ENCODE measurements around the gene RFX7. TPM values are rescaled to one million over a fixed set of nuclear protein-coding genes. Genes with fewer than 3 reads are reported as not detected.

RFX7 gene
- total RNA-seq, 1 experiment from 2014 or later, result 18.1 TPM

DNA sequence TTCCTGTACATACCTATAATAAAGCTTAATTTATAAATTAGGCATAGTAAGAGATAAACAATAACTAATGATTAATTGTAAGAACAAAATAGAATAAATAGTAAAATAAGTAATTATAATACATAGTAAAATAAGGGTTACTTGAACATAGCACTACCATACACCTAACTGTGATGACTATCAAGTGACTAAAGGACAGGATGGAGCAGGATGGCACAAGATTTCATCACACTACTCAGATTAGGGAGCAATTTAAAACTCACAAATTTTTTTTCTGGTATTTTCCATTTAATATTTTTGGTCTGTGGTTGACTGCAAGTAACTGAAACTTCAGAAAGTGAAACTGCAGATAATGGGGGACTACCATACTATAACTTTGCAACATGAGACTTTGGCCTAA, 14.8 kb downstream of the RFX7 start:
- POLR2A ChIA-PET, result no interaction called here
- RAD21 ChIA-PET (ENCODE audit: low non-redundant PET in 1 of 2, low total read pairs in 2 of 2, uncharacterized antibody in 2 of 2, unreplicated experiment in 2 of 2), result no interaction called here
- H3K79me2 ChIP-seq (ENCODE audit: insufficient read depth, low read length), result peaks cover 32% of the 10 kb centered on the region

More for the DNA sequence above, 14.8 kb downstream of the RFX7 start:
- DNase-seq (ENCODE audit: low read depth, low spot score) (no peak), ATAC-seq (no peak)
- H3K36me3 ChIP-seq (ENCODE audit: control insufficient read depth in 1 of 2, insufficient read depth in 2 of 2, low read length in 2 of 2), result peaks cover 0 to 16% of the 10 kb centered on the region in 2 experiments; a peak in 1 of 4 replicates
- H3K9me2 ChIP-seq (ENCODE audit: insufficient read depth), result no peaks in the 10 kb centered on the region
- peaks cover 3 to 7% of the 10 kb centered on the region in 2 experiments; a peak in 3 of 4 replicates for H3K9me3 ChIP-seq (ENCODE audit: control insufficient read depth in 1 of 2, insufficient read depth in 1 of 2, low read depth in 1 of 2, low read length in 2 of 2)
- no peak overlapping the region for H3K27ac ChIP-seq (ENCODE audit: low read depth, low read length)
- no peak overlapping the region for H3K9ac ChIP-seq (ENCODE audit: low read length)
- H2AFZ ChIP-seq (ENCODE audit: low read depth, low read length, poor library complexity, severe bottlenecking), result no peak overlapping the region
- no peak overlapping the region for H3K4me2 ChIP-seq (ENCODE audit: low read length)
- CTCF ChIA-PET, result no interaction called here
- no TSS peak for BruUV-seq (replicated peaks)
- intact Hi-C loops (cut with micrococcal nuclease), result loop anchor here (10.0 kb wide), 1 partner anchor 56 kb away; no protein-coding TSS in a partner anchor
- no peaks in the 10 kb centered on the region for H3K4me1 ChIP-seq (ENCODE audit: control insufficient read depth in 1 of 2, insufficient read depth in 2 of 2, low read length in 2 of 2)
- H4K20me1 ChIP-seq (ENCODE audit: insufficient read depth), result no peaks in the 10 kb centered on the region
- H3K27me3 ChIP-seq (ENCODE audit: insufficient read depth, low read length), result no peaks in the 10 kb centered on the region
- H3K4me3 ChIP-seq (replicated peaks in 1 of 2; ENCODE audit: low read depth in 1 of 2, low read length in 2 of 2), result no peak overlapping the region
- TF ChIP-seq ELF1 (IDR thresholded peaks at IDR 0.05; ENCODE audit: borderline replicate concordance, low read depth) (no peak), CBX3 (IDR thresholded peaks at IDR 0.05; ENCODE audit: low read depth) (no peak), POLR2A (IDR thresholded peaks at IDR 0.05; ENCODE audit: borderline replicate concordance, extremely low read depth, insufficient read depth, insufficient read length) (no peak), JUND (IDR thresholded peaks at IDR 0.05) (no peak), EZH2 (IDR thresholded peaks at IDR 0.05) (no peak), SP1 (IDR thresholded peaks at IDR 0.05; ENCODE audit: low read depth) (no peak), SIN3A (IDR thresholded peaks at IDR 0.05; ENCODE audit: low read depth) (no peak), RAD21 (IDR thresholded peaks at IDR 0.05; ENCODE audit: low read depth) (no peak), SRF (IDR thresholded peaks at IDR 0.05; ENCODE audit: low read depth) (no peak), CEBPB (IDR thresholded peaks at IDR 0.05; ENCODE audit: low read depth) (no peak), ZFX (IDR thresholded peaks at IDR 0.05) (no peak), EZH2phosphoT487 (IDR thresholded peaks at IDR 0.05; ENCODE audit: borderline replicate concordance) (no peak)
- TF ChIP-seq, protein P1, sequence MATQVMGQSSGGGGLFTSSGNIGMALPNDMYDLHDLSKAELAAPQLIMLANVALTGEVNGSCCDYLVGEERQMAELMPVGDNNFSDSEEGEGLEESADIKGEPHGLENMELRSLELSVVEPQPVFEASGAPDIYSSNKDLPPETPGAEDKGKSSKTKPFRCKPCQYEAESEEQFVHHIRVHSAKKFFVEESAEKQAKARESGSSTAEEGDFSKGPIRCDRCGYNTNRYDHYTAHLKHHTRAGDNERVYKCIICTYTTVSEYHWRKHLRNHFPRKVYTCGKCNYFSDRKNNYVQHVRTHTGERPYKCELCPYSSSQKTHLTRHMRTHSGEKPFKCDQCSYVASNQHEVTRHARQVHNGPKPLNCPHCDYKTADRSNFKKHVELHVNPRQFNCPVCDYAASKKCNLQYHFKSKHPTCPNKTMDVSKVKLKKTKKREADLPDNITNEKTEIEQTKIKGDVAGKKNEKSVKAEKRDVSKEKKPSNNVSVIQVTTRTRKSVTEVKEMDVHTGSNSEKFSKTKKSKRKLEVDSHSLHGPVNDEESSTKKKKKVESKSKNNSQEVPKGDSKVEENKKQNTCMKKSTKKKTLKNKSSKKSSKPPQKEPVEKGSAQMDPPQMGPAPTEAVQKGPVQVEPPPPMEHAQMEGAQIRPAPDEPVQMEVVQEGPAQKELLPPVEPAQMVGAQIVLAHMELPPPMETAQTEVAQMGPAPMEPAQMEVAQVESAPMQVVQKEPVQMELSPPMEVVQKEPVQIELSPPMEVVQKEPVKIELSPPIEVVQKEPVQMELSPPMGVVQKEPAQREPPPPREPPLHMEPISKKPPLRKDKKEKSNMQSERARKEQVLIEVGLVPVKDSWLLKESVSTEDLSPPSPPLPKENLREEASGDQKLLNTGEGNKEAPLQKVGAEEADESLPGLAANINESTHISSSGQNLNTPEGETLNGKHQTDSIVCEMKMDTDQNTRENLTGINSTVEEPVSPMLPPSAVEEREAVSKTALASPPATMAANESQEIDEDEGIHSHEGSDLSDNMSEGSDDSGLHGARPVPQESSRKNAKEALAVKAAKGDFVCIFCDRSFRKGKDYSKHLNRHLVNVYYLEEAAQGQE (IDR thresholded peaks at IDR 0.05; ENCODE audit: low read depth), result no peak
- TF ChIP-seq, protein P2, sequence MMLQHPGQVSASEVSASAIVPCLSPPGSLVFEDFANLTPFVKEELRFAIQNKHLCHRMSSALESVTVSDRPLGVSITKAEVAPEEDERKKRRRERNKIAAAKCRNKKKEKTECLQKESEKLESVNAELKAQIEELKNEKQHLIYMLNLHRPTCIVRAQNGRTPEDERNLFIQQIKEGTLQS (IDR thresholded peaks at IDR 0.05), result no peak
- TF ChIP-seq, protein P3, sequence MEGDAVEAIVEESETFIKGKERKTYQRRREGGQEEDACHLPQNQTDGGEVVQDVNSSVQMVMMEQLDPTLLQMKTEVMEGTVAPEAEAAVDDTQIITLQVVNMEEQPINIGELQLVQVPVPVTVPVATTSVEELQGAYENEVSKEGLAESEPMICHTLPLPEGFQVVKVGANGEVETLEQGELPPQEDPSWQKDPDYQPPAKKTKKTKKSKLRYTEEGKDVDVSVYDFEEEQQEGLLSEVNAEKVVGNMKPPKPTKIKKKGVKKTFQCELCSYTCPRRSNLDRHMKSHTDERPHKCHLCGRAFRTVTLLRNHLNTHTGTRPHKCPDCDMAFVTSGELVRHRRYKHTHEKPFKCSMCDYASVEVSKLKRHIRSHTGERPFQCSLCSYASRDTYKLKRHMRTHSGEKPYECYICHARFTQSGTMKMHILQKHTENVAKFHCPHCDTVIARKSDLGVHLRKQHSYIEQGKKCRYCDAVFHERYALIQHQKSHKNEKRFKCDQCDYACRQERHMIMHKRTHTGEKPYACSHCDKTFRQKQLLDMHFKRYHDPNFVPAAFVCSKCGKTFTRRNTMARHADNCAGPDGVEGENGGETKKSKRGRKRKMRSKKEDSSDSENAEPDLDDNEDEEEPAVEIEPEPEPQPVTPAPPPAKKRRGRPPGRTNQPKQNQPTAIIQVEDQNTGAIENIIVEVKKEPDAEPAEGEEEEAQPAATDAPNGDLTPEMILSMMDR (IDR thresholded peaks at IDR 0.05 in 2 of 3, conservative IDR thresholded peaks at IDR 0.05 in 1 of 3; ENCODE audit: borderline replicate concordance in 1 of 3, insufficient read depth in 1 of 3, low read depth in 2 of 3, low read length in 2 of 3), result no peak
- TF ChIP-seq, protein P4, sequence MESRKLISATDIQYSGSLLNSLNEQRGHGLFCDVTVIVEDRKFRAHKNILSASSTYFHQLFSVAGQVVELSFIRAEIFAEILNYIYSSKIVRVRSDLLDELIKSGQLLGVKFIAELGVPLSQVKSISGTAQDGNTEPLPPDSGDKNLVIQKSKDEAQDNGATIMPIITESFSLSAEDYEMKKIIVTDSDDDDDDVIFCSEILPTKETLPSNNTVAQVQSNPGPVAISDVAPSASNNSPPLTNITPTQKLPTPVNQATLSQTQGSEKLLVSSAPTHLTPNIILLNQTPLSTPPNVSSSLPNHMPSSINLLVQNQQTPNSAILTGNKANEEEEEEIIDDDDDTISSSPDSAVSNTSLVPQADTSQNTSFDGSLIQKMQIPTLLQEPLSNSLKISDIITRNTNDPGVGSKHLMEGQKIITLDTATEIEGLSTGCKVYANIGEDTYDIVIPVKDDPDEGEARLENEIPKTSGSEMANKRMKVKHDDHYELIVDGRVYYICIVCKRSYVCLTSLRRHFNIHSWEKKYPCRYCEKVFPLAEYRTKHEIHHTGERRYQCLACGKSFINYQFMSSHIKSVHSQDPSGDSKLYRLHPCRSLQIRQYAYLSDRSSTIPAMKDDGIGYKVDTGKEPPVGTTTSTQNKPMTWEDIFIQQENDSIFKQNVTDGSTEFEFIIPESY (IDR thresholded peaks at IDR 0.05; ENCODE audit: extremely low read depth, insufficient replicate concordance, low read length), result no peak
